Measurements from ENCODE around the gene FAM3B. TPM values are rescaled to one million over a fixed set of nuclear protein-coding genes. Genes with fewer than 3 reads are reported as not detected.

FAM3B gene
- total RNA-seq, 2 experiments from 2014 or later, result not detected

GRCh38 chr21:41390043-41390639 is 73.5 kb downstream of the FAM3B start:
- POLR2A ChIA-PET, result no interaction called here
- DNase-seq, result no peak
- Mint-ChIP-seq H3K4me1 (ENCODE audit: low read depth) (no peaks in the 10 kb centered on the region), H3K27ac (no peak overlapping the region), H3K36me3 (ENCODE audit: low read depth) (peaks cover 48% of the 10 kb centered on the region), H3K27me3 (ENCODE audit: low read depth) (no peaks in the 10 kb centered on the region), H3K4me3 (no peak overlapping the region), H3K9me3 (ENCODE audit: insufficient read depth) (no peaks in the 10 kb centered on the region)
- CTCF ChIA-PET, result no interaction called here
- ATAC-seq, result no peak

GRCh38 chr21:41393876-41394465 is 77.4 kb downstream of the FAM3B start:
- ATAC-seq, result no peak
- no peak for DNase-seq
- ChIA-PET CTCF (no interaction called here), POLR2A (no interaction called here)
- peak overlapping the region; percentile 51 for H3K27ac Mint-ChIP-seq
- peaks cover 54% of the 10 kb centered on the region for H3K36me3 Mint-ChIP-seq (ENCODE audit: low read depth)
- no peak overlapping the region for H3K4me3 Mint-ChIP-seq
- H3K9me3 Mint-ChIP-seq (ENCODE audit: insufficient read depth), result no peaks in the 10 kb centered on the region
- no peaks in the 10 kb centered on the region for H3K27me3 Mint-ChIP-seq (ENCODE audit: low read depth)
- peaks cover 3% of the 10 kb centered on the region for H3K4me1 Mint-ChIP-seq (ENCODE audit: low read depth)

- H3K27ac Mint-ChIP-seq, result no peak overlapping the region
- H3K36me3 Mint-ChIP-seq (ENCODE audit: low read depth), result peaks cover 67% of the 10 kb centered on the region
- no peaks in the 10 kb centered on the region for H3K9me3 Mint-ChIP-seq (ENCODE audit: insufficient read depth)
- H3K4me3 Mint-ChIP-seq, result no peak overlapping the region
- no peak for ATAC-seq
- no peak for DNase-seq
- no peaks in the 10 kb centered on the region for H3K27me3 Mint-ChIP-seq (ENCODE audit: low read depth)
- ChIA-PET POLR2A (interaction anchor here (1.6 kb wide), 1 partner anchor 22 kb away, joined by 6 read pairs; no protein-coding TSS in a partner anchor), CTCF (no interaction called here)
- H3K4me1 Mint-ChIP-seq (ENCODE audit: low read depth), result peaks cover 3% of the 10 kb centered on the region
These were observed 80.0 kb downstream of the FAM3B start for GRCh38 chr21:41396558-41397075.

GRCh38 chr21:41397471-41397891 is 80.9 kb downstream of the FAM3B start:
- ChIA-PET CTCF (no interaction called here), POLR2A (interaction anchor here (1.6 kb wide), 1 partner anchor 21 kb away, joined by 6 read pairs; no protein-coding TSS in a partner anchor)
- ATAC-seq (no peak), DNase-seq (no peak)
- no peak overlapping the region for H3K4me3 Mint-ChIP-seq
- H3K27ac Mint-ChIP-seq, result peak overlapping the region; percentile 50
- H3K27me3 Mint-ChIP-seq (ENCODE audit: low read depth), result no peaks in the 10 kb centered on the region
- H3K9me3 Mint-ChIP-seq (ENCODE audit: insufficient read depth), result no peaks in the 10 kb centered on the region
- H3K36me3 Mint-ChIP-seq (ENCODE audit: low read depth), result peaks cover 71% of the 10 kb centered on the region
- peaks cover 3% of the 10 kb centered on the region for H3K4me1 Mint-ChIP-seq (ENCODE audit: low read depth)

GRCh38 chr21:41398251-41398650 is 81.7 kb downstream of the FAM3B start:
- H3K27ac Mint-ChIP-seq, result no peak overlapping the region

GRCh38 chr21:41398831-41399230 is 82.2 kb downstream of the FAM3B start:
- CTCF ChIA-PET, result no interaction called here
- peaks cover 74% of the 10 kb centered on the region for H3K36me3 Mint-ChIP-seq (ENCODE audit: low read depth)

More at GRCh38 chr21:41398251-41398650, 81.7 kb downstream of the FAM3B start:
- DNase-seq (no peak), ATAC-seq (no peak)
- peaks cover 76% of the 10 kb centered on the region for H3K36me3 Mint-ChIP-seq (ENCODE audit: low read depth)
- H3K4me3 Mint-ChIP-seq, result no peak overlapping the region
- ChIA-PET CTCF (no interaction called here), POLR2A (no interaction called here)
- H3K27me3 Mint-ChIP-seq (ENCODE audit: low read depth), result no peaks in the 10 kb centered on the region
- peaks cover 3% of the 10 kb centered on the region for H3K4me1 Mint-ChIP-seq (ENCODE audit: low read depth)
- no peaks in the 10 kb centered on the region for H3K9me3 Mint-ChIP-seq (ENCODE audit: insufficient read depth)

GRCh38 chr21:41399246-41399800 is 82.7 kb downstream of the FAM3B start:
- no peak overlapping the region for H3K27ac Mint-ChIP-seq
- H3K9me3 Mint-ChIP-seq (ENCODE audit: insufficient read depth), result no peaks in the 10 kb centered on the region
- peaks cover 3% of the 10 kb centered on the region for H3K4me1 Mint-ChIP-seq (ENCODE audit: low read depth)
- H3K36me3 Mint-ChIP-seq (ENCODE audit: low read depth), result peaks cover 73% of the 10 kb centered on the region
- ATAC-seq (no peak), DNase-seq (no peak)
- no peak overlapping the region for H3K4me3 Mint-ChIP-seq
- CTCF ChIA-PET, result no interaction called here
- POLR2A ChIA-PET, result no interaction called here
- H3K27me3 Mint-ChIP-seq (ENCODE audit: low read depth), result no peaks in the 10 kb centered on the region

More at GRCh38 chr21:41398831-41399230, 82.2 kb downstream of the FAM3B start:
- Mint-ChIP-seq H3K27ac (no peak overlapping the region), H3K27me3 (ENCODE audit: low read depth) (no peaks in the 10 kb centered on the region), H3K9me3 (ENCODE audit: insufficient read depth) (no peaks in the 10 kb centered on the region), H3K4me3 (no peak overlapping the region), H3K4me1 (ENCODE audit: low read depth) (peaks cover 3% of the 10 kb centered on the region)
- no peak for ATAC-seq
- DNase-seq, result no peak
- POLR2A ChIA-PET, result no interaction called here

GRCh38 chr21:41402231-41402630 is 85.6 kb downstream of the FAM3B start:
- POLR2A ChIA-PET, result no interaction called here
- ATAC-seq (no peak), DNase-seq (no peak)
- Mint-ChIP-seq H3K9me3 (ENCODE audit: insufficient read depth) (no peaks in the 10 kb centered on the region), H3K4me3 (no peak overlapping the region), H3K4me1 (ENCODE audit: low read depth) (no peaks in the 10 kb centered on the region), H3K27ac (no peak overlapping the region), H3K27me3 (ENCODE audit: low read depth) (no peaks in the 10 kb centered on the region), H3K36me3 (ENCODE audit: low read depth) (peaks cover 71% of the 10 kb centered on the region)
- CTCF ChIA-PET, result interaction anchor here (2.1 kb wide), 1 partner anchor 10 kb away, joined by 7 read pairs; no protein-coding TSS in a partner anchor

- Mint-ChIP-seq H3K4me1 (ENCODE audit: low read depth) (no peaks in the 10 kb centered on the region), H3K36me3 (ENCODE audit: low read depth) (peaks cover 71% of the 10 kb centered on the region), H3K27ac (peak overlapping the region; percentile 61), H3K9me3 (ENCODE audit: insufficient read depth) (no peaks in the 10 kb centered on the region), H3K27me3 (ENCODE audit: low read depth) (no peaks in the 10 kb centered on the region), H3K4me3 (no peak overlapping the region)
- DNase-seq, result no peak
- ChIA-PET CTCF (interaction anchor here (2.1 kb wide), 1 partner anchor 9 kb away, joined by 7 read pairs; no protein-coding TSS in a partner anchor), POLR2A (no interaction called here)
- ATAC-seq, result no peak
These were observed 86.2 kb downstream of the FAM3B start for GRCh38 chr21:41402796-41403195.

GRCh38 chr21:41403331-41403730 is 86.7 kb downstream of the FAM3B start:
- DNase-seq (no peak), ATAC-seq (no peak)
- no peaks in the 10 kb centered on the region for H3K4me1 Mint-ChIP-seq (ENCODE audit: low read depth)
- no peaks in the 10 kb centered on the region for H3K27me3 Mint-ChIP-seq (ENCODE audit: low read depth)
- peak overlapping the region; percentile 61 for H3K27ac Mint-ChIP-seq
- no peak overlapping the region for H3K4me3 Mint-ChIP-seq
- peaks cover 73% of the 10 kb centered on the region for H3K36me3 Mint-ChIP-seq (ENCODE audit: low read depth)
- ChIA-PET POLR2A (no interaction called here), CTCF (interaction anchor here (2.1 kb wide), 1 partner anchor 9 kb away, joined by 7 read pairs; no protein-coding TSS in a partner anchor)
- no peaks in the 10 kb centered on the region for H3K9me3 Mint-ChIP-seq (ENCODE audit: insufficient read depth)

GRCh38 chr21:41403966-41404365 is 87.4 kb downstream of the FAM3B start:
- ATAC-seq (no peak), DNase-seq (no peak)
- POLR2A ChIA-PET, result no interaction called here
- Mint-ChIP-seq H3K27ac (no peak overlapping the region), H3K36me3 (ENCODE audit: low read depth) (peaks cover 74% of the 10 kb centered on the region), H3K4me1 (ENCODE audit: low read depth) (no peaks in the 10 kb centered on the region), H3K4me3 (no peak overlapping the region), H3K27me3 (ENCODE audit: low read depth) (no peaks in the 10 kb centered on the region), H3K9me3 (ENCODE audit: insufficient read depth) (no peaks in the 10 kb centered on the region)
- CTCF ChIA-PET, result no interaction called here

- ATAC-seq (no peak), DNase-seq (no peak)
- Mint-ChIP-seq H3K36me3 (ENCODE audit: low read depth) (peaks cover 77% of the 10 kb centered on the region), H3K9me3 (ENCODE audit: insufficient read depth) (no peaks in the 10 kb centered on the region), H3K27me3 (ENCODE audit: low read depth) (no peaks in the 10 kb centered on the region), H3K4me1 (ENCODE audit: low read depth) (no peaks in the 10 kb centered on the region), H3K27ac (no peak overlapping the region), H3K4me3 (no peak overlapping the region)
- CTCF ChIA-PET, result no interaction called here
- POLR2A ChIA-PET, result no interaction called here
These were observed 88.7 kb downstream of the FAM3B start for GRCh38 chr21:41405321-41405720.
